K562 (cell line): Measurements from ENCODE around the gene ZNHIT1.

Source experiments
- CBX8 ChIP-seq: fragments of 200-600 bp; sonication (generic); IDR thresholded peaks from 2 replicates; pipeline ENCODE4 v1.6.1; 2012; ENCODE audit warnings: borderline replicate concordance, mixed run types, low read depth, mild to moderate bottlenecking, moderate library complexity, mixed read lengths, low read length, control low read depth, inconsistent platforms; ENCODE audit not compliant: poor library complexity, severe bottlenecking; ENCODE audit errors: extremely low read depth
- CREB3 ChIP-seq: fragments of 450-650 bp; conservative IDR thresholded peaks from 2 replicates; pipeline ENCODE4 v1.6.1; 2016; ENCODE audit warnings: missing genetic modification characterization, low read depth, mild to moderate bottlenecking, missing compliant biosample characterization, moderate library complexity
- CTCF ChIP-seq, 3 experiments: IDR thresholded peaks in 2 of 3; conservative IDR thresholded peaks in 1 of 3; 2 replicates each; pipeline ENCODE4 v1.5.1; 2011 to 2012; ENCODE audit warnings: low read length in 3 of 3, mild to moderate bottlenecking in 3 of 3, control low read depth in 2 of 3, improper control_type of control experiment in 1 of 3, inconsistent platforms in 1 of 3, low read depth in 1 of 3, mixed read lengths in 1 of 3, moderate library complexity in 1 of 3; ENCODE audit not compliant: insufficient read depth in 2 of 3
- FOXA1 ChIP-seq: fragments of 450-650 bp; IDR thresholded peaks from 2 replicates; pipeline ENCODE4 v1.6.1; 2016; ENCODE audit warnings: mild to moderate bottlenecking, borderline replicate concordance
- KLF6 ChIP-seq: fragments of 250-450 bp; sonication (Bioruptor Pico); IDR thresholded peaks from 2 replicates; pipeline ENCODE4 v1.4.0; 2020; ENCODE audit warnings: mild to moderate bottlenecking, moderate library complexity, borderline replicate concordance
- L3MBTL2 ChIP-seq: fragments of 450-650 bp; IDR thresholded peaks from 2 replicates; pipeline ENCODE4 v1.6.1; 2016; ENCODE audit warnings: mild to moderate bottlenecking, moderate library complexity
- MLX ChIP-seq, 2 experiments: fragments of 450-650 bp in 1 of 2; sonication (generic) in 1 of 2; formaldehyde crosslinking; conservative IDR thresholded peaks; 2 replicates each; pipeline versions ENCODE4 v1.4.0 to v1.8.1; 2020 to 2022; ENCODE audit warnings: mild to moderate bottlenecking in 1 of 2, missing genetic modification reagents in 1 of 2
- SMARCC2 ChIP-seq: fragments of 450-650 bp; IDR thresholded peaks from 2 replicates; pipeline ENCODE4 v1.6.1; 2017; ENCODE audit warnings: antibody characterized with exemption, moderate library complexity, mild to moderate bottlenecking, low read depth
- ZBTB43 ChIP-seq: sonication (generic); formaldehyde crosslinking; IDR thresholded peaks from 2 replicates; pipeline ENCODE4 v1.8.0; 2023; ENCODE audit warnings: mild to moderate bottlenecking, missing genetic modification reagents
- ZNF175 ChIP-seq: fragments of 200-800 bp; sonication (Bioruptor generic); IDR thresholded peaks from 2 replicates; pipeline ENCODE4 v1.6.1; 2016; ENCODE audit warnings: low read depth, mild to moderate bottlenecking, missing genetic modification characterization, missing compliant biosample characterization
- ZNF224 ChIP-seq: sonication (generic); formaldehyde crosslinking; IDR thresholded peaks from 2 replicates; pipeline ENCODE4 v1.8.0; 2022; ENCODE audit warnings: mild to moderate bottlenecking, missing genetic modification reagents
- TF ChIP-seq, protein P1 (sequence below): fragments of 250-450 bp; sonication (Bioruptor Pico); IDR thresholded peaks from 2 replicates; pipeline ENCODE4 v1.5.1; 2021; ENCODE audit warnings: mild to moderate bottlenecking

DNA sequence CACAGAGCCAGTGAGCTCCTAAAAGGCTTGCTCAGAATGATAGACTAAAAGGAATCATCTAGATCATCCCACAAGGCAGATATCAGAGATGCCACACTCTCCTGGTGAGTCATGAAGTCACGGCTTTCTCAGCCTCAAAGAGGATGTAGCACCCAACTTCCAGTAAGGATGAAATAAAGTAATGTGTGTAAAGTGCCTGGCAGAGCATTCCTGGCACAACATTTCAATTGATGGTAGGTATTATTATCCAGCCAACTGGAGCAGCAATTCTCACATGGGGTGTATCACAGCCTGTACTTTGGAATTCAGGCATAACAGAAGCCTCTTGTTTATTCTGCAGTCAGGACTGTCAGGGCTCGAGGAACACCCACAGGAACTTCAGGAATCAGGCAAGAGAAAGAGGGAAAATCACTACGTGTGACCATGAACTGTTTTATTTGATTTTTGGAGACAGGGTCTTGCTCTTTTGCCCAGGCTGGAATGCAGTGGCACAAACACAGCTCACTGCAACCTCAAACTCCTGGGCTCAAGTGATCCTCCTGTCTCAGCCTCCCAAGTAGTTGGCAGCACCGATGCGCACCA is 32.6 kb upstream of the ZNHIT1 start:
- TF ChIP-seq ZBTB43 (no peak), MLX (CRISPR knock-in tag; conservative IDR thresholded peaks at IDR 0.05) (no peak), CTCF (IDR thresholded peaks at IDR 0.05 in 2 of 3, conservative IDR thresholded peaks at IDR 0.05 in 1 of 3; ENCODE audit: insufficient read depth in 2 of 3, low read depth in 1 of 3, low read length in 3 of 3) (no peak), CBX8 (no peak), ZNF175 (CRISPR knock-in tag) (no peak), L3MBTL2 (no peak), SMARCC2 (no peak), ZNF224 (CRISPR knock-in tag) (no peak), FOXA1 (no peak), CREB3 (tag) (no peak), KLF6 (CRISPR knock-in tag) (no peak)
- TF ChIP-seq, protein P1, sequence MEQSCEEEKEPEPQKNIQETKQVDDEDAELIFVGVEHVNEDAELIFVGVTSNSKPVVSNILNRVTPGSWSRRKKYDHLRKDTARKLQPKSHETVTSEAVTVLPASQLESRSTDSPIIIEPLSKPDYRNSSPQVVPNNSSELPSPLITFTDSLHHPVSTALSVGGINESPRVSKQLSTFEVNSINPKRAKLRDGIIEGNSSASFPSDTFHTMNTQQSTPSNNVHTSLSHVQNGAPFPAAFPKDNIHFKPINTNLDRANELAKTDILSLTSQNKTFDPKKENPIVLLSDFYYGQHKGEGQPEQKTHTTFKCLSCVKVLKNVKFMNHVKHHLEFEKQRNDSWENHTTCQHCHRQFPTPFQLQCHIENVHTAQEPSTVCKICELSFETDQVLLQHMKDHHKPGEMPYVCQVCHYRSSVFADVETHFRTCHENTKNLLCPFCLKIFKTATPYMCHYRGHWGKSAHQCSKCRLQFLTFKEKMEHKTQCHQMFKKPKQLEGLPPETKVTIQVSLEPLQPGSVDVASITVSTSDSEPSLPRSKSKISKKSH, result no peak
